IMR-90 (cell line): ENCODE data around the gene CAV3.

ENCODE experiments used
- CTCF ChIP-seq: conservative IDR thresholded peaks from 2 replicates; pipeline ENCODE4 v1.5.1; 2012; ENCODE audit warnings: mild to moderate bottlenecking, low read depth, low read length, improper control_type of control experiment
- ELK1 ChIP-seq: fragments of 150-350 bp; IDR thresholded peaks from 2 replicates; pipeline ENCODE4 v1.6.1; 2016; ENCODE audit warnings: low read depth, mild to moderate bottlenecking, low read length, moderate library complexity, borderline replicate concordance
- MAZ ChIP-seq: IDR thresholded peaks from 2 replicates; pipeline ENCODE4 v1.6.1; 2012; ENCODE audit warnings: low read depth, mild to moderate bottlenecking, low read length, improper control_type of control experiment, moderate library complexity, borderline replicate concordance
- MXI1 ChIP-seq: IDR thresholded peaks from 2 replicates; pipeline ENCODE4 v1.6.1; 2012; ENCODE audit warnings: low read depth, mild to moderate bottlenecking, low read length, moderate library complexity, borderline replicate concordance
- NFE2L2 ChIP-seq: fragments of 150-350 bp; IDR thresholded peaks from 2 replicates; pipeline ENCODE4 v1.6.1; 2016; ENCODE audit warnings: low read depth, mild to moderate bottlenecking, low read length
- POLR2A ChIP-seq: IDR thresholded peaks from 2 replicates; pipeline ENCODE4 v1.6.1; 2012; ENCODE audit warnings: mild to moderate bottlenecking, low read depth, low read length
- RAD21 ChIP-seq: IDR thresholded peaks from 2 replicates; pipeline ENCODE4 v1.6.1; 2012; ENCODE audit warnings: low read length, improper control_type of control experiment
- RFX5 ChIP-seq: IDR thresholded peaks from 2 replicates; pipeline ENCODE4 v1.8.0; 2012; ENCODE audit warnings: low read depth, mild to moderate bottlenecking, low read length, moderate library complexity
- SMC3 ChIP-seq: fragments of 150-350 bp; IDR thresholded peaks from 2 replicates; pipeline ENCODE4 v1.6.1; 2016; ENCODE audit warnings: low read depth, mild to moderate bottlenecking, antibody characterized with exemption, low read length, moderate library complexity
- USF2 ChIP-seq: fragments of 150-350 bp; IDR thresholded peaks from 2 replicates; pipeline ENCODE4 v1.6.1; 2017; ENCODE audit warnings: mild to moderate bottlenecking, antibody characterized with exemption, low read length, low read depth

GRCh38 chr3:8765528-8765927 lies 31.9 kb downstream of the CAV3 start:
- TF ChIP-seq POLR2A (no peak), CTCF (no peak), RAD21 (no peak), ELK1 (no peak), MAZ (no peak), SMC3 (no peak), RFX5 (no peak), NFE2L2 (no peak), USF2 (no peak), MXI1 (no peak)
